Activated CD4-positive, alpha-beta T cell treated with anti-CD3 and anti-CD28 coated beads, Interleukin-2, amount 10 ng/mL, durations not matched to agents 7 days and 5 days (primary cell): ENCODE results near the gene SHFL. TPM values are rescaled to one million over a fixed set of nuclear protein-coding genes. Genes with fewer than 3 reads are reported as not detected.

ENCODE experiments used
- CTCF ChIA-PET: fragments of 350-600 bp; sonication (Branson Sonifier 250); formaldehyde crosslinking; loops from one replicate; lab custom pipeline; 2021; ENCODE audit warnings: antibody characterized with exemption; lab: Charles Lee
- POLR2A ChIA-PET: fragments of 350-600 bp; sonication (Branson Sonifier 250); formaldehyde crosslinking; loops from one replicate; lab custom pipeline; 2021; ENCODE audit warnings: antibody characterized with exemption; lab: Charles Lee
- DNase-seq: peaks from one replicate; pipeline ENCODE4 v3.0.0-alpha.2; 2020
- H3K27ac Mint-ChIP-seq: one replicate; pipeline ENCODE4 v1.8.0; 2021; ENCODE audit warnings: mild to moderate bottlenecking, moderate library complexity, mixed read lengths
- H3K27me3 Mint-ChIP-seq: one replicate; pipeline ENCODE4 v1.8.0; 2021; ENCODE audit warnings: mixed read lengths
- H3K36me3 Mint-ChIP-seq: one replicate; pipeline ENCODE4 v1.8.0; 2021; ENCODE audit warnings: low read depth, mixed read lengths
- H3K4me1 Mint-ChIP-seq: one replicate; pipeline ENCODE4 v1.8.0; 2021; ENCODE audit warnings: mixed read lengths
- H3K4me3 Mint-ChIP-seq: one replicate; pipeline ENCODE4 v1.8.0; 2021; ENCODE audit warnings: mild to moderate bottlenecking, moderate library complexity, mixed read lengths
- H3K9me3 Mint-ChIP-seq: one replicate; pipeline ENCODE4 v1.8.0; 2021; ENCODE audit warnings: mixed read lengths
- total RNA-seq, 2 experiments: library from RNA; stranded (reverse); gene quantifications; one replicate each; pipeline ENCODE4 v1.2.3, GENCODE V29; 2021

Gene SHFL
- total RNA-seq, 2 experiments from 2014 or later: 100 to 108 TPM

DNA sequence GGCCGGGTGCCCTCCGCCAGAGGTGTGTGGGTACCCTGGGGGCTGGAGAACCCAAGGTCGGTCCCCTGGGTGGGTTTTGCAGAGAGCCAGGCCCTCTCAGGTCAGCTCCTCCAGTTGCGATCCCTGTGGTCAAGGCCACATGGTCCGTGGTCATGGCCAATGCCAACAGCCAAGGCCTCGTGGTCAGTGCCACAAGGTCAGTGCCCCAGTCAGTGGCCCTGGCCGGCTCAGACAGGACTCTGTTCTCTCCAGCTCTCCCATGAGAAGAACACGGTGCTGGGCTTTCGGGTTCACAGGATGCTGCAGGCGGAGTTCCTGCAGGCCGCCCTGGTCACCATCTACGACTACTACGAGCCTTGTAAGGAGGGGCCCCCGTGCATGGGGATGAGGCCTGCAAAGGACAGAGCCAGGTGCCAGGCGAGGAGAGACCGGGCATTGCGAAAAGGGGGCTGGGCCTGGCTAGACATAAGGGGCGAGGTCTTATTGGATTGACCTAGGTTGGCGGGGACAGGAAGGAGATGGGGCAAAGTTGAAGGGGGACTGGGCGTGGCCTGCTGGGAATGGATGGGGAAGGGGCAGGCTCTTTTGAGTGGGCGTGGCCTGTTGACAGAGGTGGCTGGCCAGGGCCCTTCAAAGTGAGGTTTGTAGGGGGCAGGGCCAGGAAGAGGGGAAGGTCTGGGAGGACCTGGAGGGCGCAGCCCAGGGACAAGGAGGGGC lies 15.2 kb upstream of the SHFL start:
- H3K27ac Mint-ChIP-seq: no peak overlapping the region
- no peaks in the 10 kb centered on the region for H3K27me3 Mint-ChIP-seq
- DNase-seq: no peak
- CTCF ChIA-PET: no interaction called here
- H3K4me1 Mint-ChIP-seq: peaks cover 6% of the 10 kb centered on the region
- POLR2A ChIA-PET: no interaction called here
- peaks cover 5% of the 10 kb centered on the region for H3K9me3 Mint-ChIP-seq
- no peaks in the 10 kb centered on the region for H3K36me3 Mint-ChIP-seq
- no peak overlapping the region for H3K4me3 Mint-ChIP-seq

DNA sequence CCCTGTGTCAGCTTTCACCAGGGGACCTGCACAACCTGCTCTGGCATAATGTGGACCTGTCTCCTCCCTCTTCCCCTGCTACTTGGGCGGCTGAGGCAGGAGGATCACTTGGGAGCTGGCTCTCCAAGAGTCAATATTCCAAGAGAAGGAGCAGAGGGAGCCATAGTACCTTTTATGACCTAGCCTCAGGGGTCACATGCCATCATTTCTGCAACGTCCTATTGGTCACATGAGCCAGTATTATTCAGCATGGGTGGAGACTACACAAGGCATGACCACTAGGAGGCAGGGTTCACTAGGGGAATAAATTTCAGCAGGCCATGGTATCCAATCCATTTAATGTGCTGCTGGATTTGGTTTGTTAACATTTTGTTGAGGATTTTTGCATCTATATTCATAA lies 12.0 kb upstream of the SHFL start:
- no peaks in the 10 kb centered on the region for H3K36me3 Mint-ChIP-seq
- peaks cover 5% of the 10 kb centered on the region for H3K9me3 Mint-ChIP-seq
- no peak overlapping the region for H3K4me3 Mint-ChIP-seq
- H3K27ac Mint-ChIP-seq: no peak overlapping the region
- POLR2A ChIA-PET: no interaction called here
- CTCF ChIA-PET: interaction anchor here (0.8 kb wide), 1 partner anchor 10 kb away, joined by 3 read pairs; no protein-coding TSS in a partner anchor
- peak; percentile 48 for DNase-seq
- H3K27me3 Mint-ChIP-seq: peaks cover 9% of the 10 kb centered on the region
- H3K4me1 Mint-ChIP-seq: no peaks in the 10 kb centered on the region

- no peak overlapping the region for H3K27ac Mint-ChIP-seq
- DNase-seq: no peak
- H3K9me3 Mint-ChIP-seq: peaks cover 5% of the 10 kb centered on the region
- no peak overlapping the region for H3K4me3 Mint-ChIP-seq
- no peaks in the 10 kb centered on the region for H3K4me1 Mint-ChIP-seq
- POLR2A ChIA-PET: no interaction called here
- CTCF ChIA-PET: interaction anchor here (0.6 to 0.7 kb wide), 2 partner anchors 98 to 238 kb away, joined by 3 to 4 read pairs; no protein-coding TSS in a partner anchor
- H3K27me3 Mint-ChIP-seq: peaks cover 9% of the 10 kb centered on the region
- H3K36me3 Mint-ChIP-seq: no peaks in the 10 kb centered on the region
Measured at GRCh38 chr19:10076535-10076934, 9.6 kb upstream of the SHFL start.

DNA sequence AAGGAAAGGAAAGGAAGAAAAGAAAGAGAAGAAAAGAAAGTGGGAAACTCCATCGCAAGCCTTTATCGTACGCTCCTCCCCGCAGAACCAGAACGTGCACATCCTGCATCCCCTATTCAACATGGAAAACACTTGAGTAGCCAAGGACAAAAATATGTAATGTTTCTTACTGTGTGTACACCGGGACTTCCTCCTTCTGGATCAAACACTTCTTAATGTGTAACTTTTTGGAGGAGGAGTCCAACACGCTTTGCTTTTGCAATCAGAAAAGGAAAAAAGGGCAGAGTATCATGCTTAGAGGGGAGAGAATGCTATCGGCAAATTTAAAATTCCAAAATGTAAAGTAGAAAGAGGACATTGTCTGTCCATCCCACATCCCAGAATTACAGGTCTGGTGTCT lies 7.8 kb upstream of the SHFL start:
- ChIA-PET POLR2A (no interaction called here), CTCF (no interaction called here)
- Mint-ChIP-seq H3K4me1 (no peaks in the 10 kb centered on the region), H3K9me3 (peaks cover 5% of the 10 kb centered on the region), H3K27ac (no peak overlapping the region), H3K36me3 (no peaks in the 10 kb centered on the region), H3K27me3 (peaks cover 9% of the 10 kb centered on the region), H3K4me3 (no peak overlapping the region)
- DNase-seq: no peak

- CTCF ChIA-PET: no interaction called here
- no peak overlapping the region for H3K27ac Mint-ChIP-seq
Measured at GRCh38 chr19:10079031-10079453, 7.1 kb upstream of the SHFL start.

DNA sequence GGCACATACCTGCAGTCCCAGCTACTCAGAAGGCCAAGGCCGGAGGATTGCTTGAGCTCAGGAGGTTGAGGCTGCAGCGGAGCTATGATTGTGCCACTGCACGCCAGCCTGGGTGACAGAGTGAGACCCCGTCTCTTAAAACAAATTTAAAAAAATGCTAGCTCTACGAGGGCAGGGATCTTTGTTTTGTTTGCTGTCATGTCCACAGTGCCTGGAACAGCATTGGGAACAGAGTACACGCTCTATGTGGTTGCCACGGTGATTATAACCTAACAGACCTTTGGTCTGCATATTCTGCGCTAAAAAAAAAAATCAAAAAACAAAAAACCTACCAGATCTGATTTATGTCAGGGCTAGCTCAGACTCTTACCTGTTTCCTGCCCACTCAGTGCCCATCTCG lies 2.2 kb upstream of the SHFL start:
- peaks cover 12% of the 10 kb centered on the region for H3K36me3 Mint-ChIP-seq
- DNase-seq: no peak
- CTCF ChIA-PET: interaction anchor here (0.6 to 1.6 kb wide), 6 partner anchors 10 to 1406 kb away, joined by 3 to 6 read pairs (median 3); no protein-coding TSS in a partner anchor
- peaks cover 2% of the 10 kb centered on the region for H3K27me3 Mint-ChIP-seq
- no peaks in the 10 kb centered on the region for H3K9me3 Mint-ChIP-seq
- POLR2A ChIA-PET: no interaction called here
- H3K27ac Mint-ChIP-seq: no peak overlapping the region
- H3K4me1 Mint-ChIP-seq: peaks cover 13% of the 10 kb centered on the region
- H3K4me3 Mint-ChIP-seq: no peak overlapping the region

More at GRCh38 chr19:10079031-10079453, 7.1 kb upstream of the SHFL start:
- DNase-seq: no peak
- peaks cover 4% of the 10 kb centered on the region for H3K9me3 Mint-ChIP-seq
- POLR2A ChIA-PET: no interaction called here
- peaks cover 9% of the 10 kb centered on the region for H3K27me3 Mint-ChIP-seq
- H3K4me3 Mint-ChIP-seq: no peak overlapping the region
- no peaks in the 10 kb centered on the region for H3K4me1 Mint-ChIP-seq
- H3K36me3 Mint-ChIP-seq: no peaks in the 10 kb centered on the region

DNA sequence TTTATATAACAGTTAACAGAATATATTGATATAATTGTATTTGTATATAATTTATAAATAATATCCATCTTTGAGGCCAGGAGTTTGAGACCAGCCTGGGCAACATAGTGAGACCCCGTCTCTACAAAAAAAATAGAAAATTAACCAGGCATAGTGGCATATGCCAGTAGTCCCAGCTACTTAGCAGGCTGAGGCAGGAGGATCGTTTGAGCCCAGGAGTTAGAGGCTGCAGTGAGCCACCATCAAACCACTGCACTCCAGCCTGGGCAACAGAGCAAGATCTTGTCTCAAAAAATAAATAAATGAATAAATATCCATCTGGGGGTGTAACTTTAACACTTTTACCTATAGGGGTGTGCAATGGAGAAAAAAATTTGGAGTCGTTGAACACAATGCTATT lies 1.3 kb upstream of the SHFL start:
- H3K36me3 Mint-ChIP-seq: peaks cover 20% of the 10 kb centered on the region
- CTCF ChIA-PET: interaction anchor here (1.2 to 1.6 kb wide), 3 partner anchors 12 to 89 kb away, joined by 3 to 6 read pairs (median 4); no protein-coding TSS in a partner anchor
- H3K27ac Mint-ChIP-seq: no peak overlapping the region
- H3K27me3 Mint-ChIP-seq: no peaks in the 10 kb centered on the region
- H3K9me3 Mint-ChIP-seq: no peaks in the 10 kb centered on the region
- peaks cover 13% of the 10 kb centered on the region for H3K4me1 Mint-ChIP-seq
- POLR2A ChIA-PET: no interaction called here
- H3K4me3 Mint-ChIP-seq: peak overlapping the region; percentile 84
- no peak for DNase-seq

DNA sequence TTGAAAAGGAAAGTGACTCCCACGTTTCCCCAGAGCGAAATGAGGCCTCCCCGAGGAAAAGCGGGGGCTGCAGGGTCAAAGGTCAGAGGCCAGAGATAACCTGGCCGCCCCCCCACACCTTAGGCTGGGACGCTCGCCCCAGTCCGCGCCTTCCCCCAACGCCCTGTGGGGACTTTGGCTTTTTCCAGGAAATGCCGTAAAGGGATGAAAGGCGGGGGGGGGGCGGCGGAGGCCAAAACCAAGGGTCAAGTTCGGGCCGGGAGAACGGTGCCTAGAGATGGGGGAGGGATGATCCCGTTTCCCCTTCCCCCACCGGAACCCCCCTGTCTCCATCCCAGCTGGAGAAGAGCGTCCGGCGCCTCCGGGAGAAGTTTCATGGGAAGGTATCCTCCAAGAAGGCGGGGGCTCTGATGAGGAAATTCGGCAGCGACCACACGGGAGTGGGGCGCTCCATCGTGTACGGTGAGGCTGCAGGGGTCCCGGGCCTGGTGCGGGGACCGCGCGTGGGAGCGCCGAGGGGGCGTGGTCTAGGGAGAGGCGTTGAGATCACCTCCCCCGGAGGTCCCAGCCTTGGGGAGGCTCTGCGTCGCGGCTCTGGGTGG lies 575 bp downstream of the SHFL start:
- H3K9me3 Mint-ChIP-seq: no peaks in the 10 kb centered on the region
- peaks cover 23% of the 10 kb centered on the region for H3K4me1 Mint-ChIP-seq
- ChIA-PET POLR2A (no interaction called here), CTCF (no interaction called here)
- no peaks in the 10 kb centered on the region for H3K27me3 Mint-ChIP-seq
- DNase-seq: peak; percentile 48
- peaks cover 33% of the 10 kb centered on the region for H3K36me3 Mint-ChIP-seq
- peak overlapping the region; percentile 84 for H3K4me3 Mint-ChIP-seq
- peak overlapping the region; percentile 82 for H3K27ac Mint-ChIP-seq

DNA sequence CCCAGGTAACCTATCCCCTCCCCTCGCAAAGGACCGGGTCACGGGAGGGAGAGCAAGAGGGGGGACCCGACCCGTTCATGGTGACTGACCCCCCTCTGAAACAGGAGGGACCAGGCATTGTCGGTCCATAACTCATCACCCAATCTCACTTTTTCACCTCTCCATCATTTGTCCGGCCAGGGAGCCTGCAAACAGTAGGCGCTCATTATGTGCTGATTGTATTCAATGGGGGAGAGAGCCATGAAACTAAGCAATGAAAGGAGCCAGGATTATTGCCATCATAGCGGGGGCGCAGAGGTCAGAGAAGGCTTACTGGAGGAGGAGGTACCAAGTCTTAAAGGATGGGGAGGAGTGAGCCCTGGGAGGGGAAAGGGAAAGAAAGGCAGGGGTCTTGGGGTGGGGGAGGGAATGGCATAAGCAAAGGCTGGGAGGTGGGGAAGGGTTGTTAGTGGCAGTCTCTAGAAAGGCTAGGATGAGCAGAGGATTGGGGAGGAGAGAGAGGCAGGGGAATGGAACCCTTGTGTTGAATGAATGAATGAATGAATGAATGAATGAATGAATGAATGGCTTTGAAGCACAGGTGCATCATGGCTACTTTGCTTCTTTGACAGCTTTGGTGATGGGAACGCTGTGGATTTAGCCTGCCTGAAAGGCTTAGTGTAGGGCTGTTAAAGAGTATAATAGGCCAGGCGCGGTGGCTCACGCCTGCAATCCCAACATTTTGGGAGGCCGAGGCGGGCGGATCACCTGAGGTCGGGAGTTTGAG lies 1.4 kb downstream of the SHFL start:
- H3K27me3 Mint-ChIP-seq: no peaks in the 10 kb centered on the region
- CTCF ChIA-PET: no interaction called here
- H3K4me1 Mint-ChIP-seq: peaks cover 29% of the 10 kb centered on the region
- peaks cover 41% of the 10 kb centered on the region for H3K36me3 Mint-ChIP-seq
- POLR2A ChIA-PET: no interaction called here
- no peaks in the 10 kb centered on the region for H3K9me3 Mint-ChIP-seq
- DNase-seq: no peak
- H3K4me3 Mint-ChIP-seq: peak overlapping the region; percentile 84
- H3K27ac Mint-ChIP-seq: peak overlapping the region; percentile 82

GRCh38 chr19:10088949-10089554 lies 2.9 kb downstream of the SHFL start:
- ChIA-PET CTCF (no interaction called here), POLR2A (no interaction called here)
- H3K36me3 Mint-ChIP-seq: peaks cover 53% of the 10 kb centered on the region
- H3K9me3 Mint-ChIP-seq: no peaks in the 10 kb centered on the region
- no peak overlapping the region for H3K27ac Mint-ChIP-seq
- H3K27me3 Mint-ChIP-seq: no peaks in the 10 kb centered on the region
- H3K4me1 Mint-ChIP-seq: peaks cover 34% of the 10 kb centered on the region
- no peak overlapping the region for H3K4me3 Mint-ChIP-seq
- no peak for DNase-seq

DNA sequence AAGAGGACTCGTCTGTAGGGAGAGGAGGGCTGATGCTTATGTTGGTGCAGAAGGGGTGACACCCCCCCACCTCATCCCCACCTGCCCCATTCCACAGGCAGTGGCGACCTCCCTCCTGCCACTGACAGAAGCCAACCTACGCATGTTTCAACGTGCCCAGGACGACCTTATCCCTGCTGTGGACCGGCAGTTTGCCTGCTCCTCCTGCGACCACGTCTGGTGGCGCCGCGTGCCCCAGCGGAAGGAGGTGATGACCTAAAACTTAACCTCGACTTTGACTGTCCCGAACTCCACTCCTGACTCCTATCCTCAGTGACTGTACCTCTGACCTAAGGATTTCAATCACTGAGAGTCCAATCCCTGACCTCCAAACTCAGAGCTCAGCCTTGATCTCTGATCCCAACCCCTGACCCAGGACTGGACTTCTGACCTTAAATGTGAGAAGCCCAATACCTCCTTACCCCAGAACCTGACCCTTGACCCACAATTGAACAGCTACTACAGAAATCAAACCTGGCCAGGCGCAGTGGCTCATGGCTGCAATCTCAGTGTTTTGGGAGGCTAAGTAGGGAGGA lies 3.8 kb downstream of the SHFL start:
- Mint-ChIP-seq H3K9me3 (no peaks in the 10 kb centered on the region), H3K4me1 (peaks cover 34% of the 10 kb centered on the region), H3K36me3 (peaks cover 58% of the 10 kb centered on the region), H3K27me3 (no peaks in the 10 kb centered on the region), H3K4me3 (no peak overlapping the region), H3K27ac (peak overlapping the region; percentile 14)
- DNase-seq: no peak
- ChIA-PET CTCF (interaction anchor here (0.5 to 0.9 kb wide), 2 partner anchors 9 to 28 kb away, joined by 3 read pairs; no protein-coding TSS in a partner anchor), POLR2A (no interaction called here)

GRCh38 chr19:10091370-10091687 lies 5.2 kb downstream of the SHFL start:
- CTCF ChIA-PET: no interaction called here
- Mint-ChIP-seq H3K4me3 (no peak overlapping the region), H3K27ac (no peak overlapping the region), H3K27me3 (peaks cover 1% of the 10 kb centered on the region), H3K9me3 (no peaks in the 10 kb centered on the region), H3K36me3 (peaks cover 58% of the 10 kb centered on the region), H3K4me1 (peaks cover 33% of the 10 kb centered on the region)
- no peak for DNase-seq
- POLR2A ChIA-PET: no interaction called here
